ENCODE results near the gene UTP4. TPM values are rescaled to one million over a fixed set of nuclear protein-coding genes. Genes with fewer than 3 reads are reported as not detected.

The UTP4 gene
- total and polyA plus RNA-seq, 2 experiments from 2014 or later = 10.0 to 51.6 TPM

DNA sequence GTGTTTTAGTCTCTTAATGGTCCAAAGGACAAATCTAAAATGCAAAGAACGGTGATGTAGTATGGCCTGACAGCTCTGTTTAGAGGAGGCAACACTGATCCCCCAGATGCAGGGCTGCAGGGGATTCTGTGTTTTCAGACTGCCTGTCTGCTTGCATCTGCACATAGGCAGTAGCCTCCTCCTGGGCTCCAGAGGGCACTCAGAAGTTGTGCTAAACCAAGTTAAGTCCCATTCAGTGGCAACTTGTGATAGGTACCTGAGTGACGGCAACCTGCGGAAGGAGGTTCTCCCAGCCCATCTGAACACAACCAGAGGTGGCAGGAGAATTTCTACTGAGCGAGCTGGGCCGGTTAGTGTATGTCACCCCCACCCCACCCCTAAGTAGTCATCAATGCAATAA lies 17.1 kb upstream of the UTP4 start:
- no peak for DNase-seq (ENCODE audit: low read depth in 1 of 2, low spot score in 1 of 2)
- Histone ChIP-seq H3K36me3 (peaks cover 12% of the 10 kb centered on the region), H3K27me3 (no peaks in the 10 kb centered on the region), H3K4me1 (ENCODE audit: low read depth) (no peaks in the 10 kb centered on the region), H3K4me3 (no peak overlapping the region), H3K9me3 (ENCODE audit: low read depth) (no peaks in the 10 kb centered on the region), H3K27ac (no peak overlapping the region)
- TF ChIP-seq, protein P1, sequence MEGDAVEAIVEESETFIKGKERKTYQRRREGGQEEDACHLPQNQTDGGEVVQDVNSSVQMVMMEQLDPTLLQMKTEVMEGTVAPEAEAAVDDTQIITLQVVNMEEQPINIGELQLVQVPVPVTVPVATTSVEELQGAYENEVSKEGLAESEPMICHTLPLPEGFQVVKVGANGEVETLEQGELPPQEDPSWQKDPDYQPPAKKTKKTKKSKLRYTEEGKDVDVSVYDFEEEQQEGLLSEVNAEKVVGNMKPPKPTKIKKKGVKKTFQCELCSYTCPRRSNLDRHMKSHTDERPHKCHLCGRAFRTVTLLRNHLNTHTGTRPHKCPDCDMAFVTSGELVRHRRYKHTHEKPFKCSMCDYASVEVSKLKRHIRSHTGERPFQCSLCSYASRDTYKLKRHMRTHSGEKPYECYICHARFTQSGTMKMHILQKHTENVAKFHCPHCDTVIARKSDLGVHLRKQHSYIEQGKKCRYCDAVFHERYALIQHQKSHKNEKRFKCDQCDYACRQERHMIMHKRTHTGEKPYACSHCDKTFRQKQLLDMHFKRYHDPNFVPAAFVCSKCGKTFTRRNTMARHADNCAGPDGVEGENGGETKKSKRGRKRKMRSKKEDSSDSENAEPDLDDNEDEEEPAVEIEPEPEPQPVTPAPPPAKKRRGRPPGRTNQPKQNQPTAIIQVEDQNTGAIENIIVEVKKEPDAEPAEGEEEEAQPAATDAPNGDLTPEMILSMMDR (IDR thresholded peaks at IDR 0.05; ENCODE audit: low read depth, low read length) = no peak

DNA sequence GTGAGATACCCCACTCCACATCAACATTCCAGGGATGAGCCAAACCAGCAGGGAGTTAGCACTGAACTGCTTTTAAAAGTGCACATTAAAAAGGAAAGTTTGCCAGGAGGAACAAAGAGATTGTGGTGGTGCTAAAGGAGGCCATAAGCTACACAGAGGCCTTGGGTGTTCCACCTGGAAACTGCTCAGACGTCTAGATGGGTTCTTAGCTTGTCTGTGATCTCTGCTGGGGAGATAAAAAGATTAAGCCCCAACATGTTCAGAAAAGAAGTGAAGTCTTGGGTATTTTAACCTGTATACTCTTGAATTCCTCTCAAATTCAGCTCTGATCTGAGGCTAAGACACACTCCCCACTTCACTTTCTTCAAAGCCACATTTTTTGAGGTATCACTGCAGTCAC lies 16.6 kb upstream of the UTP4 start:
- TF ChIP-seq, protein P1 (IDR thresholded peaks at IDR 0.05; ENCODE audit: low read depth, low read length) = no peak
- Histone ChIP-seq H3K27me3 (no peaks in the 10 kb centered on the region), H3K4me1 (ENCODE audit: low read depth) (no peaks in the 10 kb centered on the region), H3K36me3 (peaks cover 12% of the 10 kb centered on the region), H3K9me3 (ENCODE audit: low read depth) (no peaks in the 10 kb centered on the region), H3K27ac (no peak overlapping the region), H3K4me3 (no peak overlapping the region)
- no peak for DNase-seq (ENCODE audit: low read depth in 1 of 2, low spot score in 1 of 2)

DNA sequence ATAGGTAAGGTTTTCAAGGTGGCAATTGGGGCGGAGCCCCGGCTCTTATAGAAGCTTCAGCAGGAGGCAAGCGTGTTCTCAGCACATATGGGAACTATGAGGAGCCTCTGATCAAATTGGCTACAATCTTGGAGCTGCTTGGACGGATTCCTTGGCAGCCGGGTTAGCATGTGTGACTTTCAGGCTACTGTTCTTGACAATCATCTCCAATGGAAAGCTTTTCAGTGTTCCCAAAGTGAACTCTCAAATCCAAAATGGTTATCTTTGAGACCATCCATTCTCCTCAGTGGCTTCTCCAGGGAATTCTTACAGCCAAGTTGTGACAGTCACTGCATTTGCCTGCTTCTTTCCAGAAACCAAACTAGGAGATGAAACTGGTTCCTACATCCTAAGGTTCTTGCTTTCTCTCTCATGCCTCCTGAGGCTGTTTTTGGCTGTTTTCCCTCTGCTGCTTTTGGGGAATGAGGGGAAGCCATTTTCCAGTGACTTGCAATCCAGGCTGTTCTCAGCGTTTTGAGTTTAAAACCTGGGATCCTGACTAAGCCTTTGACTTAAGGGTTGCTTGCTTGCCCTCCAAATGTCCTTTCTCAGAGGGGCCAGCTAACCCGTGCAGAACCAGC lies 16.1 kb upstream of the UTP4 start:
- H3K4me1 ChIP-seq (ENCODE audit: low read depth) = no peaks in the 10 kb centered on the region
- no peak overlapping the region for H3K27ac ChIP-seq
- TF ChIP-seq, protein P1 (IDR thresholded peaks at IDR 0.05; ENCODE audit: low read depth, low read length) = no peak
- no peaks in the 10 kb centered on the region for H3K9me3 ChIP-seq (ENCODE audit: low read depth)
- H3K4me3 ChIP-seq = no peak overlapping the region
- H3K27me3 ChIP-seq = no peaks in the 10 kb centered on the region
- no peak for DNase-seq (ENCODE audit: low read depth in 1 of 2, low spot score in 1 of 2)
- peaks cover 12% of the 10 kb centered on the region for H3K36me3 ChIP-seq

DNA sequence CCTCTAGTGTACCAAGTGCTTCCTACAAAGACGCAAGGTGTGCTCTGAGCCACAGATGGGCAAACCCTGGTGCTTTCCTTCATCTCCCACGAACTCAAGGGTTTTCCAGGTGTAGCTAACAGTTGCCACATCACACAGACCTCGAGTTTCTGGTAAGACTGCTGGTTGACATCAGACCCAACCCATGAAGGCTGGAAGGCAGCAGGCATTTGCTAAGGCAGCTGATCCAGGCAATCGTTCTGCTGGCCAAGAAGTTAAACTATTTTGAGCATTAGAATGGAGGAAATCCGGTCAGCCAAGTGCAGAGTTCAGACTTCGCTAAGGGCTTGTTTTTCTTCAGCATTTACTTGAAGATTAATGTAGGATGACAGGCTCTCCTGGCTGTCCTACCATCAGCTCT lies 15.5 kb upstream of the UTP4 start:
- TF ChIP-seq, protein P1 (IDR thresholded peaks at IDR 0.05; ENCODE audit: low read depth, low read length) = no peak

DNA sequence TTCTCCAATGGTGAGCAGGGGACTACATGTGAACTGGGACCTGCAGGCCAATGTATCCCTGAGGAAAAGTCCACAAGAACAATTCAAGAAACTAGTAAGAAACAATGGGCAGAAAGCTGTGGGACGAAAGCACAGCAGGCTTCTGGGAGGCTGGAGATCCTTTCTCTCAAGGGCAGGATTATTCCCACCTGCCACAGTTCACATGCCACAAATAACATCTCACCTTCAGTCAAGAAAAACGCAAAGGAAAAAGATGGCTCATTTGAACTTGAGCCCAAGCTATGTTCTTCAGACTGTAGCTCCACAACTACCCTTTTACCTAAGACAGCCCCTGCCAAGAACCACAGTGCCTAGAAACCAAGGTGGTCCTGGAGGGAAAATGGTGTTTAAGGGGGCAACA lies 14.0 kb upstream of the UTP4 start:
- Histone ChIP-seq H3K4me1 (ENCODE audit: low read depth) (no peaks in the 10 kb centered on the region), H3K9me3 (ENCODE audit: low read depth) (no peaks in the 10 kb centered on the region), H3K27ac (no peak overlapping the region), H3K36me3 (peaks cover 12% of the 10 kb centered on the region), H3K27me3 (no peaks in the 10 kb centered on the region), H3K4me3 (no peak overlapping the region)
- TF ChIP-seq, protein P1 (IDR thresholded peaks at IDR 0.05; ENCODE audit: low read depth, low read length) = no peak
- no peak for DNase-seq (ENCODE audit: low read depth in 1 of 2, low spot score in 1 of 2)

More for the DNA sequence above, 15.5 kb upstream of the UTP4 start:
- Histone ChIP-seq H3K9me3 (ENCODE audit: low read depth) (no peaks in the 10 kb centered on the region), H3K27me3 (no peaks in the 10 kb centered on the region), H3K36me3 (peaks cover 12% of the 10 kb centered on the region), H3K4me1 (ENCODE audit: low read depth) (no peaks in the 10 kb centered on the region), H3K27ac (no peak overlapping the region), H3K4me3 (no peak overlapping the region)
- DNase-seq (ENCODE audit: low read depth in 1 of 2, low spot score in 1 of 2) = no peak
